ENCODE measurements around the gene RYR2. TPM values are rescaled to one million over a fixed set of nuclear protein-coding genes. Genes with fewer than 3 reads are reported as not detected.

RYR2 gene
- total and polyA plus RNA-seq, 2 donors (not counting 1 experiment from before 2014, with no cell fraction given), result not detected

DNA sequence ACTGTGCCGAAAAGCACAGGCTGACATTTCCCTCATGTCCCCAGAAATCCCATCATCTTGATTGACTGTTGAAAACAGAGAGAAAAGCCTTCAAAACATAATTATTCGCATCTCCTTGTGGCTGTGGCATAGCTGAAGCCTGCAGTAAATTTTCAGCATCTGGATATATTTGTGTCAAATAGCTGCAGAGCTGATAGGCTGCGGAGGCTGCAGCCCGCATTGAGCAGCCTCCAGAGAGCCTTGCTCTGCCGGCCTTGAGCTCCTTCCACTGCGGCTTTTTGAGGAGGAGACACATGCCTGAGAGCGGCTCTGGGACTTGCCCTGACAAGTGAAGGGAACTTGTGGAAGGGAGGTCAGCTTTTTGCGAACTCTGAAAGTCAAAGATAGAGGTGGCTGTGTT lies 144.7 kb downstream of the RYR2 start:
- Histone ChIP-seq H3K9me3 (ENCODE audit: control extremely low read depth in 1 of 3, control insufficient read depth in 2 of 3, insufficient read depth in 1 of 3, low read length in 2 of 3) (no peaks in the 10 kb centered on the region), H3K4me1 (ENCODE audit: control insufficient read depth in 2 of 2, insufficient read depth in 2 of 2, low read length in 2 of 2) (no peaks in the 10 kb centered on the region), H2AFZ (ENCODE audit: insufficient read depth, low read depth, low read length, poor library complexity, severe bottlenecking) (no peak overlapping the region), H3K79me2 (ENCODE audit: control insufficient read depth, insufficient read depth, low read length) (no peaks in the 10 kb centered on the region), H3K27ac (ENCODE audit: low read length in 2 of 2) (no peak overlapping the region), H3K36me3 (replicated peaks in 1 of 2; ENCODE audit: control extremely low read depth in 1 of 2, control insufficient read depth in 1 of 2, extremely low read depth in 1 of 2, insufficient read depth in 2 of 2, low read length in 1 of 2) (no peaks in the 10 kb centered on the region), H3K27me3 (replicated peaks in 1 of 4; ENCODE audit: control extremely low read depth in 1 of 4, control insufficient read depth in 3 of 4, insufficient read depth in 4 of 4, low read length in 3 of 4) (no peaks in the 10 kb centered on the region), H3K9ac (ENCODE audit: low read length) (no peak overlapping the region), H3K4me3 (ENCODE audit: control extremely low read depth in 1 of 5, extremely low read depth in 1 of 5, insufficient read depth in 1 of 5, low read depth in 2 of 5, low read length in 4 of 5) (no peak overlapping the region), H3K4me2 (replicated peaks; ENCODE audit: low read depth, low read length, poor library complexity, severe bottlenecking) (no peak overlapping the region), H4K20me1 (ENCODE audit: control insufficient read depth, insufficient read depth, low read length, poor library complexity, severe bottlenecking) (no peaks in the 10 kb centered on the region)
- H3K4me1 Mint-ChIP-seq, result no peaks in the 10 kb centered on the region
- CTCF ChIA-PET, result no interaction called here
- no peaks in the 10 kb centered on the region for H3K27me3 Mint-ChIP-seq
- H3K27ac Mint-ChIP-seq, result no peak overlapping the region
- DNase-seq (no peak), ATAC-seq (ENCODE audit: low read depth) (no peak)
- H3K9me3 Mint-ChIP-seq (ENCODE audit: insufficient read depth), result no peaks in the 10 kb centered on the region
- intact Hi-C loops (cut with micrococcal nuclease), result no loop called here
- TF ChIP-seq EZH2 (IDR thresholded peaks at IDR 0.05; ENCODE audit: borderline replicate concordance, insufficient read depth, low read depth, low read length, poor library complexity, severe bottlenecking) (no peak), CTCF (IDR thresholded peaks at IDR 0.05) (no peak)
- H3K4me3 Mint-ChIP-seq, result no peak overlapping the region
- 75% methylated on average over 7 of the region's 8 CpGs for WGBS (ENCODE audit: insufficient coverage)
- POLR2A ChIA-PET, result no interaction called here

GRCh38 chr1:237187842-237188241 lies 145.9 kb downstream of the RYR2 start:
- intact Hi-C loops (cut with micrococcal nuclease), result no loop called here
- no peak for ATAC-seq (ENCODE audit: low read depth)

More at GRCh38 chr1:237187842-237188241, 145.9 kb downstream of the RYR2 start:
- Histone ChIP-seq H3K9me3 (ENCODE audit: control extremely low read depth in 1 of 3, control insufficient read depth in 2 of 3, insufficient read depth in 1 of 3, low read length in 2 of 3) (no peaks in the 10 kb centered on the region), H2AFZ (ENCODE audit: insufficient read depth, low read depth, low read length, poor library complexity, severe bottlenecking) (no peak overlapping the region), H3K4me2 (replicated peaks; ENCODE audit: low read depth, low read length, poor library complexity, severe bottlenecking) (no peak overlapping the region), H3K36me3 (replicated peaks in 1 of 2; ENCODE audit: control extremely low read depth in 1 of 2, control insufficient read depth in 1 of 2, extremely low read depth in 1 of 2, insufficient read depth in 2 of 2, low read length in 1 of 2) (no peaks in the 10 kb centered on the region), H3K9ac (ENCODE audit: low read length) (no peak overlapping the region), H3K79me2 (ENCODE audit: control insufficient read depth, insufficient read depth, low read length) (no peaks in the 10 kb centered on the region), H3K4me1 (ENCODE audit: control insufficient read depth in 2 of 2, insufficient read depth in 2 of 2, low read length in 2 of 2) (no peaks in the 10 kb centered on the region), H4K20me1 (ENCODE audit: control insufficient read depth, insufficient read depth, low read length, poor library complexity, severe bottlenecking) (no peaks in the 10 kb centered on the region), H3K4me3 (ENCODE audit: control extremely low read depth in 1 of 5, extremely low read depth in 1 of 5, insufficient read depth in 1 of 5, low read depth in 2 of 5, low read length in 4 of 5) (no peak overlapping the region), H3K27me3 (replicated peaks in 1 of 4; ENCODE audit: control extremely low read depth in 1 of 4, control insufficient read depth in 3 of 4, insufficient read depth in 4 of 4, low read length in 3 of 4) (no peaks in the 10 kb centered on the region), H3K27ac (ENCODE audit: low read length in 2 of 2) (no peak overlapping the region)
- CTCF ChIA-PET, result interaction anchor here (1.0 kb wide), 1 partner anchor 10 kb away, joined by 4 read pairs; no protein-coding TSS in a partner anchor
- no peaks in the 10 kb centered on the region for H3K4me1 Mint-ChIP-seq
- TF ChIP-seq CTCF (IDR thresholded peaks at IDR 0.05) (no peak), EZH2 (IDR thresholded peaks at IDR 0.05; ENCODE audit: borderline replicate concordance, insufficient read depth, low read depth, low read length, poor library complexity, severe bottlenecking) (no peak)
- POLR2A ChIA-PET, result no interaction called here
- no peaks in the 10 kb centered on the region for H3K27me3 Mint-ChIP-seq
- H3K9me3 Mint-ChIP-seq (ENCODE audit: insufficient read depth), result no peaks in the 10 kb centered on the region
- no peak overlapping the region for H3K4me3 Mint-ChIP-seq
- no peak for DNase-seq
- no CpG with 5 or more reads among the region's 3 CpGs for WGBS (ENCODE audit: insufficient coverage)
- H3K27ac Mint-ChIP-seq, result no peak overlapping the region
